Vagina (tissue), 2 donors: Measurements from ENCODE around the gene MARCHF3.
"Not testable (repeated sequence)": the region's sequence is repeated elsewhere in the genome, so short reads cannot be mapped to it uniquely, and the experiment has no call there.

Source experiments
- CTCF ChIP-seq, 3 experiments: fragments of 450-650 bp in 2 of 3; fragments of 200-600 bp in 1 of 3; sonication (generic) in 1 of 3; IDR thresholded peaks; one replicate each; pipeline ENCODE4 v1.5.1; 2017 to 2019; ENCODE audit warnings: antibody characterized with exemption in 3 of 3, mild to moderate bottlenecking in 2 of 3, moderate library complexity in 2 of 3
- POLR2A ChIP-seq, 2 donors: fragments of 450-650 bp; IDR thresholded peaks; one replicate each; pipeline ENCODE4 v1.6.1; 2017; ENCODE audit warnings: antibody characterized with exemption in 2 of 2, mild to moderate bottlenecking in 2 of 2, moderate library complexity in 2 of 2
- POLR2AphosphoS5 ChIP-seq, 2 donors: sonication (generic); formaldehyde crosslinking; IDR thresholded peaks; one replicate each; pipeline ENCODE4 v1.9.0; 2017; ENCODE audit warnings: antibody characterized with exemption in 2 of 2, mild to moderate bottlenecking in 2 of 2, low read depth in 1 of 2; ENCODE audit not compliant: insufficient read depth in 1 of 2

- not testable (repeated sequence) for TF ChIP-seq CTCF (IDR thresholded peaks at IDR 0.05); POLR2AphosphoS5 (IDR thresholded peaks at IDR 0.05; ENCODE audit: insufficient read depth in 1 of 2, low read depth in 1 of 2); POLR2A (IDR thresholded peaks at IDR 0.05)
These were observed 13.6 kb downstream of the MARCHF3 start for GRCh38 chr5:127016722-127017121.
